ENCODE results near the gene ZFX.
A peak's percentile ranks its signal among the peaks of the same experiment; 100 is the strongest.
"Not testable (repeated sequence)": the region's sequence is repeated elsewhere in the genome, so short reads cannot be mapped to it uniquely, and the experiment has no call there.

The ZFX gene

DNA sequence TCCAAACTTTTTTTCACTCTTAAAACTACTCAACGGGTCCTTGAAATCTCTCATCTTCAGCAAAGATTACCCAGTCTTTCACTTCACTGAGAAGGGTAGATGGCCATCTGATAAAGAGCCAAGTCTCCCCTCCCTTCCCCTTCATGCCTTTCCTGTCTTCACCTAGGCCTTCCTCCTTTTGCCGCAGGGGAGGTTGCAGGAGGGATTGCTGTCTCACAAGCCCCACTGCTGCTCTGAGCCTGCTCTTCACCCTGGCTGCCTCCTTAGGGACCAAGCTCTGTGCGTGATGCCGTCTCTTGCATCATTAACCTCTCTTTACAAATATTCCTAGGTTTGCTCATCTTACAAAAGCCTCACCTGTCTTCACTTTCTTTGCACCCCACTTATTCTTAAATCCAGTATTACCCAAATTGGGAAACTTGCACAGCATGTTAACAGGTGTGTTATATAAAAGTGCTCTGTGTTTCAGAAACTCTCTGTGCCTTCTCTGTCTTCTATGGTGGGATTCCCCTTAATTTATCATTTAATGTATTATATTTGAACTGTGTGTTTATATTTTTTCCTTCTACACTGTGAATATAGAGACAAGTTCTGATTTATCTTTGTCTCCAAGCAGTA is 3.8 kb downstream of the ZFX start:
- peak; percentile 25 for DNase-seq (ENCODE audit: low spot score)

DNA sequence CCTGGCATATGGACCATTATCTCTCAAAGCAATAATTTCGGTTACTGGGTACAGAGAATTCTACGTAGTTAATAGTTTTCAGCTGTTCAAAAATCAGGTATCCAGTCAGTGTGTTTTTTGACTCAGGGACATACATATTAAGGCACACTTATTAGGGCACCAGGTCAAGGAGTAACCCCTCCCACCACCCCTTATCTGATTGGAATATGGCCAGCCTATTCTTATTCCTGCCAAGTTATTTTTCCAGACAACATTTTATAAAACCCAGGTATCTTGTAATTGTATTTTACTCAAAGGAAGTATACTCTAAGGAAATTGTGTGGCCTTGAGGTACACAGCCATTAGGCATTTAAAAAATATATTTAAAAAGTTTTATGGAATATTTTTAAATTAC is 4.3 kb downstream of the ZFX start:
- no peak for DNase-seq (ENCODE audit: low spot score)

DNA sequence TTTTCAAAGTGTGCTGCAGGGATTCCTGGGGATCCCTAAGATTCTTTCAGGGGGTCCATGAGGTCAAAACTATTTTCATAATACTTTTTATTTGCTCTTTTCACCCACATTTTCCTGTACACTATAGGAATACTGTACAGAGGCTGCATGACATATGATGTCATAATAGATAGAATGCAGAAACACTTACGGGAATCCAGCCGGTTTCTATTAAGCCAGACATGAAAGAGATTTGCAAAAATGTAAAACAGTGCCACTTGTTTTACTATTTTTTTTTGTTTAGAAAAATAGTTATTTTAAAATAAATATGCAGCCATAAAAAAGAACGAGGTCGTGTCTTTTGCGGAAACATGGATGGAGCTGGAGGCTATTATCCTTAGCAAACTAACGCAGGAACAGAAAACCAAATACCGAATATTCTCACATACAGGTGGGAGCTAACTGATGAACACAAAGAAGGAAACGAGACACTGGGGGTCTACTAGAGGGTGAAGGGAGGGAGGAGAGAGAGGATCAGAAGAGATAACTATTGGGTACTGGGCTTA is 5.0 kb downstream of the ZFX start:
- no peak for DNase-seq (ENCODE audit: low spot score)

DNA sequence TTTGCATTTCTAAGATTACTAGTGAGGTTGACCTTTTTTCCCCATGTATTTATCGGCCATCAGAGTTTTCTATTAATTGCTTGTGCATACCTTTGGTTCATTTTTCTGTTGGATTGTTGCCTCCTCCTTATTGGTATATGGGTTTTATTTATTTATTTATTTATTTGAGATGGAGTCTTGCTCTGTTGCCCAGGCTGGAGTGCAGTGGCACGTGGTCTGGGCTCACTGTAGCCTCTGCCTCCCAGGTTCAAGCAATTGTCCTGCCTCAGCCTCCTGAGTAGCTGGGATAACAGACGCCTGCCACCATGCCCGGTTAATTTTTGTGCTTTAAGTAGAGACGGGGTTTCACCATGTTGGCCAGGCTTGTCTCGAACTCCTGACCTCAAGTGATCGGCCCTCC is 6.2 kb downstream of the ZFX start:
- not testable (repeated sequence) for DNase-seq (ENCODE audit: low spot score)

DNA sequence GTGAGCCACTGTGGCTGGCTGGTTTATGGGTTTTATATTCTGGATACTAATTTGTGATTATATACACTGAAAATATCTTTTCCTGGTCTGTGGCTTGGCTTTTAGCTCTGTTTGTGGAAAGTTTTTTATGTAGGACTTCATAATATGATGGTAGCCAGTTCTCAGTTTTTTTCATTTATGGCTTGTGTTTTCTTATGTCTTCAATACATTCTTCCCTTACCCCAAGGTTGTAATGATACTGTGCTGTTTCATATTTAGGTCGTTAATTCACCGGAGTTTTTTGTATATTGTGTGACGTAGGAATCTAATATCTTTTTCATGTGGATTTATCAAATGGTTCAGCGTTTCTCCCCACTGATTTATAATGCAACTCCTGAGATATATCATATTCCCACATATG is 6.6 kb downstream of the ZFX start:
- no peak for DNase-seq (ENCODE audit: low spot score)

DNA sequence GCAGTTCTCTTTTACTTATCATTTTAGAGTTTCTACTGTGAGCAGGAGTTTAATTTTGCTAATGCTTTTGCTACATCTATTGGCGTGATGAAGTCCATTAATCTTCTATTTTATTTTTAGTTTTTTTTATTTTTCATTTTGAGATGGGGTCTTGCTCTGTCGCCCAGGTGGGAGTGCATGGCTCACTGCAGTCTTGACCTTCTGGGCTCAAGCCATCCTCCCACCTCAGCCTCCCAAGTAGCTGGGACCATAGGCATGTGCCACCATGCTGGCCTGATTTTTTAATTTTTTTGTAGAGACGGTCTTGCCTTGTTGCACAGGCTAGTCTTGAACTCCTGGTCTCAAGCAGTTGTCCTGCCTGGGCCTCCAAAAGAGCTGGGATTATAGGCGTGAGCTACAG is 9.4 kb downstream of the ZFX start:
- DNase-seq (ENCODE audit: low spot score): no peak

DNA sequence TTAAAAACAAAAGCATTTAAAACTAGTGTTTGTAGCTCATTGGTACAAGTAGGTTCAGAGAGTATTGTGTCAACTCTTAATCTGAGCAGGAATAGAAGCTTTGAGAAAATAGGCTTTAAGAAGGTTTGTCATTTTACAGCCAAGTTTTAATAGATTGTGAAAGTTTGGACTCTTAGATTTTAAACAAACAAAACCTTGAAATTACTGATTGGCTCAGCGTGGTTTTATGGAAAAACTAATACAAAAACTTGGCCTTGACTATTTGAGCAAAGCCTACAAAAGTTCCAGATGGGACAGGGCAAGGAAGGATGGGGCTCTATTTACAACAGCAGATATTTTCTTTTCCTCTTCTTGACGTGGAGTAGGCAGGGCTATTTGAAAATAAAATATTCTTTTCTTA is 16.5 kb downstream of the ZFX start:
- DNase-seq (ENCODE audit: low spot score): no peak

DNA sequence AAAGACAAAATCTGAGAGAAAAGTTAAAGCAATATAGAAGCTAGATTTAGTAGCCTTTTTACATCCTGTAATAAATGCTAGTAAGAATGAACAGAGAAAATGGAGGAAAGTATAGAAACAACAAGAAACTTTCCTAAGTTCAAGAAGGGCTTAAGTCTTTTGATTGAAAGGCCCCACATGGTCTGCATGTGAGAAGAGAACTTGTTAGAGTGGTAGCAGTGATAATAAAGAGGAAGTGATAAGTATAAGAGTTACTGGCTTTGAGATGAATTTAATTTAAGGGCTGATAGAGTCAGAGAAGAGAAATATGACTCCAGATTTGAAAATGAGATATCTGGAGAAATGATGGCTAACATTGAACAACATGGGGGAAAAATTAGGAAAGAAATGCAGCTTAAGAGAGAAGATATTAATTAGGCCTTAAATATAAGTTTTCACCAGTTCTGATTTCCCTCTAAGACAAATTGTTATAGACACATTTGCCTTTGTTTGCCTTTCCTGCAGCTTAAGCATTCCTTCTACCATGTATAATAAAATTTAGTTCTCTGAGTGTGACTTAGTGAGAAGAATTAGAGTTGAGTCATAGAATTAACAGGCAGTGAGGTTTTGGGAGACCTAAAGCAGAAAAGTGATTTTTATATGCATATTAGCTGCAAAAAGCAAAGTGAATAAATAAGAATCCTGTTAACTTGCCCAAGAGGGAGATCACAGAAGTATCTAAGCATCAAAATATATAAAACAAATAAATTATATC is 18.4 kb downstream of the ZFX start:
- DNase-seq (ENCODE audit: low spot score): no peak

DNA sequence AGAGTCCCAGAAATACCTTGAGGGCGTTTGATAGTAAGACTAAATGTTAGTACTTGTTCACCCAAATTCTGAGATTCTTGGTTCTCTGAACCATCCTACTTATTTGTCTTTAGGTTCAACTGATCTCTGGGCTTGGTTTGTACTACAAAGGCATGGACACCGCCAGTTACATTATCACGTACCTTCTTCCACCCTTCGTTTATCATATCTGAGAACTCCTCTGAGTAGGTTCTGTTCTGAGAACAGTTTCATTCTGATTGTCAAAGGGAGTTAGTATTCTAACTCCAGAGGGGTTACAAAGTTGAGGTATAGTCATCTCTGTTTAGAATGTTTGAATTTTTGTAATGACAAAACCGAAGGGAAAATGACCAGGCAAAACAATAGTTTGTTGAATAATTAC is 19.3 kb downstream of the ZFX start:
- DNase-seq (ENCODE audit: low spot score): no peak

DNA sequence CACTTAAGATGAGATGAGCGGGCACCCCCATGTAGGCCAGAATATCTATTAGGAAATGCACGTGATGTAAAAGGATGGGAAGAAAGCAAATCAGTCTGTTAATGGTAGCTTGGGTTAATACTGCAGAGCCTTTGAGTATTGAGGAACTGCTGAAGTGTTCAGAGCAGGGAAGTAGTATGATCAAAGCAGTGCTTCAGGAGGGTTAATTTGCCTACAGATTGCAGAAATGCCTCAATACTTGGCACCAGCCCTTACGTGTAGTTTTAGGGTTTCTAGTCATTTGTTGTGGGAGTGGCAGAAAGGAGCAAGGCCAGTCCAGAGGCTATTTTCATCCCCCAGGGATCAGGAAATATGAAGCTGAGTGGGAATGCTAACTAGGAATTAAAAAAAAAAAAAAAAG is 19.7 kb downstream of the ZFX start:
- DNase-seq (ENCODE audit: low spot score): no peak

DNA sequence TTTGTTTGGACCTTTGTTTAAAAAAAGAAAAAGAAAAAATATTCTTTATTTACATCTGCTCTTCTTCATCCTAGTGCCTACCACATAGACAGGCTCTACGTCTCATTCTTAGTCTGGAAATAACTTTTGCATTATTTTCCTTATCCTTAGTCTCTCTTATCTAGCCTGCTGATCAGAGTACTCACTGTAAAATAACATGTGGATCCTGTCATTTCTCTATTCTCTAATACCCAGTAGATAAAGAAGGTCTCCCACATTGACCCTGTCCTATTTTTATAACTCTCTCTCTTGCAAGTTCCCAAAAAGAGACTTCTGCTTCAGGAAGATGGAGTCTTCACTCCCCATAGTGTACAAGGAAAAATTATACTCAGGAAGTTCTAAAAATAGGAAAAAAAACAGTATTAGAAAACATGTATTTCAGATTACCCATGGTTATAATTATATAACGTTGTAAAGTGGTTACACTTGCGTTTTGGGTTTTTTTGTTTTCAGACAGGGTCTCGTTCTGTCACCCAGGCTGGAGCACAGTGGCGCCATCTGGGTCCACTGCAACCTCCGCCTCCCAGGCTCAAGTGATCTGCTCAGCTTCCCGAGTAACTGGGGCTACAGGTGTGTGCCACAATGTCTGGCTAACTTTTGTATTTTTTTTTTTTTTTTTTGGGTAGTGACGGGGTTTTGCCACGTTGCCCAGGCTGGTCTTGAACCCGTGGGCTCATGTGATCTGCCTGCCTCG is 23.8 kb downstream of the ZFX start:
- no peak for DNase-seq (ENCODE audit: low spot score)

DNA sequence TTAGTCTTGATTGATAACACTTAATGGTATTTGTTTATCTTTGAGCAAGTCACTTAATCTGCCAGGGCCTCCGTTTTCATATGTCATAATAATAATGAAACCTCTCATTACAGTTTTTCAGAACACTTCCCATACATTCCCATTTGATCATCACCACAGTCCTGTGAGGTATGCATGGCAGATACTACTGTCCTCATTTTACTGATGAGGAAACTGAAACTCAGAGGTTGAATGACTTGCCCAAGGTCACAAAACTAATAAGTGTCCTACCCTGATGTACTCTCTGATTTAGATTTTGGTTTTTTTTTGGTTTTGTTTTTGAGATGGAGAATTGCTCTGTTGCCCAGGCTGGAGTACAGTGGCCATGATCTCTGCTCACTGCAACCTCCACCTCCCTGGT is 25.7 kb downstream of the ZFX start:
- no peak for DNase-seq (ENCODE audit: low spot score)

DNA sequence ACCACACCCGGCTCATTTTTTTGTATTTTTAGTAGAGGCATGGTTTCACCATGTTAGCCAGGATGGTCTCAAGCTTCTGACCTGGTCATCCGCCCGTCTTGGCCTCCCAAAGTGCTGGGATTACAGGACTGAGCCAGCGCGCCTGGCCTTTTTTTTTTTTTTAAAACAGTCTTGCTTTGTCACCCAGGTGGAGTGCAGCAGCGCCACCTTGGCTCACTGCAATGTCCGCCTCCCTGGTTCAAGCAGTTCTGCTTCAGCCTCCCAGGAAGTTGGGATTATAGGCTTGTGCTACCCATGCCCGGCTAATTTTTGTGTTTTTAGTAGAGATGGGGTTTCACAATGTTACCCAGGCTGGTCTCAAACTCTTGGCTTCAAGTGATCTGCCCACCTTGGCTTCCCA is 28.9 kb downstream of the ZFX start:
- no peak for DNase-seq (ENCODE audit: low spot score)

DNA sequence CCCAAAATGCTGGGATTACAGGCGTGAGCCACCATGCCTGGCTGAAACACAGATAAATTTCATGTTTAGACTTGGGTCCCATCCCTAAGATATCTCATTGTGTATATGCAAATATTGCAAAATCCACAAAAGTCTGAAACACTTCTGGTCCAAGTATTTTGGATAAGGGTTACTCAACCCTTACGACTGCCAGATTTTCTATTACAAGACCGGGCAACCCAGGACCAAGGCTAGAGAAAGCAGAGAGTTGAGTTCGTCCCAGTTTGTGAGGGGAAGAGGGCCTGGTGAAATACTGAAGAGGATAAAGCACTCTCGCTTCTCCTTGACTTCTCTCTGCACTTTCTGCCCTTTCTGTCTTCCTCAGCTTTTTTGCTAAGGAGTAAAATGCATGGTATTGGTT is 34.5 kb downstream of the ZFX start:
- no peak for DNase-seq (ENCODE audit: low spot score)

DNA sequence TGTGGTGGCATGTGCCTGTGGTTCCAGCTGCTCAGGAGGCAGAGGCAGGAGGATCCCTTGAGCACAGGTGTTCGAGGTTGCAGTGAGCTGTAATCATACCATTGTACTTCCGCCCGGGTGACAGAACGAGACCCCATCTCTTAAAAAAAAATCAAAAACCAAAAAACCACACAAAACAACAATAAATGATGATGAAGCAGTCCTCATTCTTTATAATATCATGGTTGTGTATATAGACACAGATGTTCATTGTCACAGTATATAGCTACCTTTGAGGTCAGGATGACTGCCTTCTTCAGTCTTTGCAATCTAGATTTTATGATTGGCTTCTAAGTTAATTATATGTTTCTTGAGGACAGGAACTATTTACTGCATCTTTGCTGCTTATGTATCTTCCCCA is 37.0 kb downstream of the ZFX start:
- no peak for DNase-seq (ENCODE audit: low spot score)

DNA sequence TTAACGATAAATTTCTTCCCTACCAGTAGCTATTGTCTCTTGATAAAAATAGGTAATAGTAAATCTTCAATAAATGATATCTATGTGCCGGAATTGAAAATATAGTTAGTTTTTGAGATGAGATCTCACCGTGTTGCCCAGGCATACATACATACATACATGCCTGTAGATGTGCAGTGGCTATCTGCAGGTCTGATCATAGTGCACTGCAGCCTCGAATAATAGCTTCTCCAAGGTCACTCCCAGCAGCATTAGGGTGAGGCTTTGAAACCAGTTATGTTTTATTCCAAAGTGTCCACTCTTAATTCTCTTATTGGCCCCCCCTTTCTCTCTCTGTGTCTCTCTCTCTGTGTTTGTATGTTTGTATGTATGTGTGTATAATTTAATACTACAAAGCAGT is 37.5 kb downstream of the ZFX start:
- no peak for DNase-seq (ENCODE audit: low spot score)

DNA sequence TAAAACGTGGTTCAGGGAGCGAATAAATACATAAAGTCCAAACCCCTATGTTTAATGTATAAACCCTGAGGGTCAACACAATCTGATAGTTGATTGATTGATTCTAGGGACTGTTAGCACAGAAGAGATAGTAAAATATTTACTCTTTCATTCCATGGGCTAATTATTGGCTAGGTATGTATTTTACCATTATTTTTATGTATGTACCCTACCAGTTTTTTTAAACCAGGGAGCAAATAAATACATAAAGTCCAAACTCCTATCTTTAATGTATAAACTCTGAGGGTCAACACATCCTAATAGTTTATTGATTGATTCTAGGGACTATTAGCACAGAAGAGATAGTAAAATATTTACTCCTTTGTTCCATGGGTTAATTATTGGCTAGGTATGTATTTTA is 40.0 kb downstream of the ZFX start:
- DNase-seq (ENCODE audit: low spot score): no peak

DNA sequence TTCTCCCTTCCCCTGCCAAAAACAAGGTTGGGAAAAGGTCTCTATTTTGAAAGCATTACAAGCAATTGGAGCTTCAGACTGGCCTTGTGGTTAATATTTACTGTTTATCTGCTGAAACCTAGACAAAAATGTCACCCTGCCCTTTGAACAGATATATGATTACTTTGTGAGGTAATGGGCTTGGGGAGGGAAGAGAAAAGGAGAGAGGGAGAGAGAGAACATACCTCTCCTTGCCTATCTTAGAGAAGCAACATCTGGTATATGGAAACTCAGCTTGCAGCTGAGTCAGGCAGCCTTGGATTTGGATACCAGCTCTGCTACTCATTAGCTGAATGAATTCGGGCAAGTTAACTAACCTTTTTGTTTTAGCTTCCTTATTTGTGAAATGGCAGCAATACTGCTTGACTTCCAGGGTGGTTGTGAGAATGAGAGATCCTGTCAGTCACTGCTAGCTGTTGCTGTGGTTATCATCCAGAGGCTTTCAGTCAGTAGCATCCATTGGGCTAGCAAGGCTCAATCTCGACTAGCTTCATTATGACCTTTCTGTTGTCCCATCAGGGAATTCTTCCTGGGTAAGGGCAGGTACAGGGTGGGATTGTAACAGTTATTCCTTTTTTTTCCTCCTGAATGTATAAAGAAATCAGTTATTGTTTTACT is 41.1 kb downstream of the ZFX start:
- no peak for DNase-seq (ENCODE audit: low spot score)

DNA sequence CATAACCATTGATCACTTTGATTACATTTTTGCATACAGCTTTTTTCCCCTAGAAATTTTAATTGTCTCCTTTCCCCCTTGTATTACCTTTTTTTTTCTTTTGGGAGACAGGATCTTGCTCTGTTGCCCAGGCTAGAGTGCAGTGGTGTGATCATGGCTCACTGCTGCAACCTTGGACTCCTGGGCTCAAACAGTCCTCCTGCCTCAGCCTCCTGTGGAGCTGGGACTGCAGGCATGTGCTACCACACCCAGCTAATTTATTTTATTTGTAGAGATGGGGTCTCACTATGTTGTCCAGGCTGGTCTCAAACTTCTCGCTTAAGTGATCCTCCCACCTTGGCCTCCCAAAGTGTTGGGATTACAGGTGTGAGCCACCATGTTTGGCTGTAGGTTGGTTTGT is 47.0 kb downstream of the ZFX start:
- DNase-seq (ENCODE audit: low spot score): no peak

DNA sequence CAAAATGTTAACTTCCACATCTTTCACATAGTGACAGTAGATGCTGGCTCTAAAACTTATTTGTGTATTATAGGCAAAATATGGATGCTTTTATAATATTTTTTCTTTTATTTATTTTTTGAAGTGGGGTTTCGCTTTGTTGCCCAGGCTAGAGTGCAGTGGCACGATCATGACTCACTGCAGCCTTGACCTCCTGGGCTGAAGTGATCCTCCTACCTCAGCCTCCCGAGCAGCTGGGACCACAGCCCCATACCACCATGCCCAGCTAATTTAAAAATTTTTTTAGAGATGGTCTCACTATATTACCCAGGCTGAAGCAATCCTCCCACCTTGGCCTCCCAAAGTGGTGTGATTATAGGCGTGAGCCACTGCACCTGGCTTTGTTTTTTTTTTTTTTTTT is 48.6 kb downstream of the ZFX start:
- DNase-seq (ENCODE audit: low spot score): no peak

DNA sequence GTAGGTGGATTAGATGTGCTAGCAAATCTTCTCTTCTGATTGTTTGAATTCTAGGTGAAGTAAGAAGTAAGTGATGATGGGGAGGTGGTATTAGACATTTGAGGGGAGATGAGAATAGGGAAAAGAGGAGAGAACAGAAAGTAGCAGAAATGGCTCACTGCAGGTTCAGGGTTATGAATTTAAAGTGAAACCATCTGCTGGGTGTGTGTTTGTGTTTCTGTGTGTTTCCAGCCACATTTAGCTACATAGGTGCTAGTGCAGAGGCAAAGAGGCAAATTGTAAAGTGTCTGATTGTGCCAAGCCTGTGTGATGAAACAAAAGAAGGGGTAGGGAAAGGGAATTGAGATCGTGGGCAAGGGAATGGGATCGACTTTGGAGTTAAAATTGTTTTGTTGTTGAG is 50.6 kb downstream of the ZFX start:
- DNase-seq (ENCODE audit: low spot score): no peak

DNA sequence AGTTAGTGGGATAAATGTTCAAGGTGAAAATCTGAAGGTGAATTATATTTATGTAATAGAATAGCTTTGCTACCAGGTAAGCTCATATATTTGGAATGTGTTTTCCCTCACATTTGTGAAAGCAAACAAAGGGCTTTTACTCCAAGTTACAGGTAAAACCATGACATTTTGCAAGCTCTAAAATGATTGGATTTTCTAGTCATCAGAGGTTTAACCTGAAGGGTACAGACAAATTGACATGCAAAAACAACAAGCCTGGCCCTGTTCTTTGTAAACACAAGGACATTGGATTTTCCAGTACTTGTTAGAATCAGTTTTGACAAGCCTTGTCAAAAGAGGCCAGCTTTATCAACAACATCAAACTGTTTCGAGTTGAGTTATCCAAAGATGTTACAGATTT is 51.7 kb downstream of the ZFX start:
- DNase-seq (ENCODE audit: low spot score): no peak
